Keratinocyte (primary cell): ENCODE results near the gene ADAMTS9. TPM values are rescaled to one million over a fixed set of nuclear protein-coding genes. Genes with fewer than 3 reads are reported as not detected.

ENCODE experiments used
- DNase-seq: peaks from one replicate; pipeline ENCODE4 v3.0.0-alpha.2; 2011; ENCODE audit warnings: low read depth, missing footprints, low spot score
- FAIRE-seq: peaks from 2 replicates; lab custom pipeline; 2011; peaks lifted over from hg19 to GRCh38; lab: Jason Lieb, UNC
- H2AFZ ChIP-seq: 2 replicates; pipeline ENCODE4 v1.6.0; 2012; ENCODE audit warnings: low read length, control low read depth, inconsistent platforms; ENCODE audit not compliant: control insufficient read depth
- H3K27ac ChIP-seq: 2 replicates; pipeline ENCODE4 v1.5.1; 2011; ENCODE audit warnings: low read length; ENCODE audit not compliant: control insufficient read depth, insufficient read depth
- H3K27me3 ChIP-seq: 3 replicates; pipeline ENCODE4 v1.6.0; 2011; ENCODE audit warnings: low read length; ENCODE audit not compliant: control insufficient read depth, insufficient read depth; ENCODE audit errors: extremely low read depth
- H3K36me3 ChIP-seq, 2 experiments: 2 replicates in 1 of 2; 3 replicates in 1 of 2; pipeline ENCODE4 v1.5.1; 2011; ENCODE audit warnings: low read length in 2 of 2, mild to moderate bottlenecking in 1 of 2; ENCODE audit not compliant: control insufficient read depth in 2 of 2, insufficient read depth in 2 of 2; ENCODE audit errors: extremely low read depth in 1 of 2
- H3K4me1 ChIP-seq: 3 replicates; pipeline ENCODE4 v1.5.1; 2011; ENCODE audit warnings: low read length; ENCODE audit not compliant: control insufficient read depth, insufficient read depth; ENCODE audit errors: extremely low read depth
- H3K4me2 ChIP-seq: 3 replicates; pipeline ENCODE4 v1.6.0; 2011; ENCODE audit warnings: low read depth, low read length; ENCODE audit not compliant: control insufficient read depth, insufficient read depth; ENCODE audit errors: extremely low read depth
- H3K4me3 ChIP-seq, 3 experiments: fragments of 200-600 bp in 1 of 3; sonication (generic) in 1 of 3; 2 replicates in 2 of 3; 3 replicates in 1 of 3; pipeline ENCODE4 v1.5.1; 2011 to 2016; ENCODE audit warnings: low read length in 3 of 3, mild to moderate bottlenecking in 3 of 3, control low read depth in 2 of 3, inconsistent platforms in 1 of 3, low read depth in 1 of 3, mixed read lengths in 1 of 3, mixed run types in 1 of 3, moderate library complexity in 1 of 3; ENCODE audit not compliant: control insufficient read depth in 2 of 3, insufficient read depth in 2 of 3; ENCODE audit errors: extremely low read depth in 1 of 3
- H3K79me2 ChIP-seq: 2 replicates; pipeline ENCODE4 v1.6.0; 2012; ENCODE audit warnings: low read length; ENCODE audit not compliant: control insufficient read depth, insufficient read depth
- H3K9ac ChIP-seq: 3 replicates; pipeline ENCODE4 v1.6.0; 2011; ENCODE audit warnings: low read length; ENCODE audit not compliant: control insufficient read depth, insufficient read depth; ENCODE audit errors: extremely low read depth
- H3K9me1 ChIP-seq: 3 replicates; pipeline ENCODE4 v1.6.0; 2011; ENCODE audit warnings: low read length; ENCODE audit not compliant: control insufficient read depth, insufficient read depth; ENCODE audit errors: extremely low read depth
- H3K9me3 ChIP-seq: 2 replicates; pipeline ENCODE4 v1.5.1; 2012; ENCODE audit warnings: low read depth, low read length; ENCODE audit not compliant: control insufficient read depth
- H4K20me1 ChIP-seq: 3 replicates; pipeline ENCODE4 v1.6.0; 2011; ENCODE audit warnings: low read length; ENCODE audit not compliant: control insufficient read depth, insufficient read depth; ENCODE audit errors: extremely low read depth
- EZH2 ChIP-seq: IDR thresholded peaks from one replicate; pipeline ENCODE4 v1.6.1; 2012; ENCODE audit warnings: inconsistent platforms, mild to moderate bottlenecking, low read length, moderate library complexity
- dilution Hi-C: fragments of 300-500 bp; cut with MboI; formaldehyde crosslinking; loops from one replicate; pipeline ENCODE4 v1.7.0; 2020; ENCODE audit warnings: low sequenced_read_pairs; ENCODE audit not compliant: extremely low pct_ligation_motif_present
- polyA plus RNA-seq, 5 experiments: library from polyadenylated mRNA; depleted of rRNA in 3 of 5; stranded (reverse) in 3 of 5; stranded (forward) in 1 of 5; unstranded in 1 of 5; fragments of >200 nt; gene quantifications; 1 replicate in 1 of 5; 2 replicates in 3 of 5; 3 replicates in 1 of 5; pipeline versions ENCODE4 v1.2.1 to v1.2.3, GENCODE V29; 2011 to 2012; ENCODE audit warnings: missing spikeins in 2 of 5, low read depth in 1 of 5, low replicate concordance in 1 of 5
- TF ChIP-seq, protein P1 (sequence below), 3 experiments: IDR thresholded peaks in 1 of 3; conservative IDR thresholded peaks in 1 of 3; optimal IDR thresholded peaks in 1 of 3; 2 replicates in 2 of 3; 3 replicates in 1 of 3; pipeline versions ENCODE3 to v1.5.1; 2011; ENCODE audit warnings: low read length in 3 of 3, mild to moderate bottlenecking in 3 of 3, moderate library complexity in 2 of 3, control low read depth in 1 of 3, inconsistent platforms in 1 of 3; ENCODE audit not compliant: insufficient read depth in 2 of 3; ENCODE audit errors: extremely low read depth in 1 of 3

Gene ADAMTS9
- polyA plus RNA-seq, 1 donor (not counting 4 experiments of a cell fraction or from before 2014, with no cell fraction given): 0.43 TPM

- no peak overlapping the region for H2AFZ ChIP-seq
- H4K20me1 ChIP-seq: no peaks in the 10 kb centered on the region
- no peaks in the 10 kb centered on the region for H3K9me1 ChIP-seq
- FAIRE-seq (no peak), DNase-seq (no peak)
- no peaks in the 10 kb centered on the region for H3K27me3 ChIP-seq
- H3K4me3 ChIP-seq: no peak overlapping the region
- H3K9me3 ChIP-seq: no peaks in the 10 kb centered on the region
- no peak overlapping the region for H3K9ac ChIP-seq
- H3K4me2 ChIP-seq: no peak overlapping the region
- no peaks in the 10 kb centered on the region for H3K36me3 ChIP-seq
- dilution Hi-C loops: loop anchor here (5.0 kb wide), 1 partner anchor 37 kb away; no protein-coding TSS in a partner anchor
- no peaks in the 10 kb centered on the region for H3K79me2 ChIP-seq
- TF ChIP-seq, protein P1, sequence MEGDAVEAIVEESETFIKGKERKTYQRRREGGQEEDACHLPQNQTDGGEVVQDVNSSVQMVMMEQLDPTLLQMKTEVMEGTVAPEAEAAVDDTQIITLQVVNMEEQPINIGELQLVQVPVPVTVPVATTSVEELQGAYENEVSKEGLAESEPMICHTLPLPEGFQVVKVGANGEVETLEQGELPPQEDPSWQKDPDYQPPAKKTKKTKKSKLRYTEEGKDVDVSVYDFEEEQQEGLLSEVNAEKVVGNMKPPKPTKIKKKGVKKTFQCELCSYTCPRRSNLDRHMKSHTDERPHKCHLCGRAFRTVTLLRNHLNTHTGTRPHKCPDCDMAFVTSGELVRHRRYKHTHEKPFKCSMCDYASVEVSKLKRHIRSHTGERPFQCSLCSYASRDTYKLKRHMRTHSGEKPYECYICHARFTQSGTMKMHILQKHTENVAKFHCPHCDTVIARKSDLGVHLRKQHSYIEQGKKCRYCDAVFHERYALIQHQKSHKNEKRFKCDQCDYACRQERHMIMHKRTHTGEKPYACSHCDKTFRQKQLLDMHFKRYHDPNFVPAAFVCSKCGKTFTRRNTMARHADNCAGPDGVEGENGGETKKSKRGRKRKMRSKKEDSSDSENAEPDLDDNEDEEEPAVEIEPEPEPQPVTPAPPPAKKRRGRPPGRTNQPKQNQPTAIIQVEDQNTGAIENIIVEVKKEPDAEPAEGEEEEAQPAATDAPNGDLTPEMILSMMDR (optimal IDR thresholded peaks at IDR 0.05 in 1 of 3, IDR thresholded peaks at IDR 0.05 in 1 of 3, conservative IDR thresholded peaks at IDR 0.05 in 1 of 3; ENCODE audit: extremely low read depth in 1 of 3, insufficient read depth in 2 of 3, low read length in 3 of 3): no peak
- TF ChIP-seq EZH2: no peak
- H3K4me1 ChIP-seq: no peaks in the 10 kb centered on the region
- no peak overlapping the region for H3K27ac ChIP-seq
Measured at GRCh38 chr3:64560791-64561190, 127.0 kb downstream of the ADAMTS9 start.

- Histone ChIP-seq H2AFZ (no peak overlapping the region), H3K27ac (no peak overlapping the region), H3K4me2 (no peak overlapping the region), H3K9me1 (no peaks in the 10 kb centered on the region), H4K20me1 (no peaks in the 10 kb centered on the region), H3K27me3 (no peaks in the 10 kb centered on the region), H3K4me1 (no peaks in the 10 kb centered on the region), H3K9me3 (no peaks in the 10 kb centered on the region), H3K79me2 (no peaks in the 10 kb centered on the region), H3K36me3 (no peaks in the 10 kb centered on the region), H3K9ac (no peak overlapping the region), H3K4me3 (no peak overlapping the region)
- TF ChIP-seq EZH2: no peak
- TF ChIP-seq, protein P1 (optimal IDR thresholded peaks at IDR 0.05 in 1 of 3, IDR thresholded peaks at IDR 0.05 in 1 of 3, conservative IDR thresholded peaks at IDR 0.05 in 1 of 3; ENCODE audit: extremely low read depth in 1 of 3, insufficient read depth in 2 of 3, low read length in 3 of 3): no peak
- dilution Hi-C loops: no loop called here
- no peak for DNase-seq
- FAIRE-seq: no peak
Measured at GRCh38 chr3:64559588-64559987, 128.2 kb downstream of the ADAMTS9 start.
